ENCODE results near the gene KRT28.

Gene KRT28

GRCh38 chr17:40836020-40836419, 36.3 kb upstream of the KRT28 start:
- no peak for ATAC-seq
- TF ChIP-seq ESRRG (CRISPR knock-in tag; IDR thresholded peaks at IDR 0.05) (no peak), ARNTL (CRISPR knock-in tag; IDR thresholded peaks at IDR 0.05; ENCODE audit: borderline replicate concordance, low read depth) (no peak), TOX (CRISPR knock-in tag; IDR thresholded peaks at IDR 0.05; ENCODE audit: borderline replicate concordance) (no peak), ISL1 (CRISPR knock-in tag; IDR thresholded peaks at IDR 0.05) (no peak), PPARA (CRISPR knock-in tag; IDR thresholded peaks at IDR 0.05; ENCODE audit: borderline replicate concordance) (no peak), RARB (CRISPR knock-in tag; IDR thresholded peaks at IDR 0.05) (no peak), ZFP3 (CRISPR knock-in tag; IDR thresholded peaks at IDR 0.05) (no peak), ZC3H10 (CRISPR knock-in tag; IDR thresholded peaks at IDR 0.05) (no peak), TSHZ2 (CRISPR knock-in tag; IDR thresholded peaks at IDR 0.05) (no peak), SNAI2 (CRISPR knock-in tag; IDR thresholded peaks at IDR 0.05) (no peak)

GRCh38 chr17:40833882-40834281, 34.1 kb upstream of the KRT28 start:
- TF ChIP-seq POU6F1 (CRISPR knock-in tag; IDR thresholded peaks at IDR 0.05; ENCODE audit: borderline replicate concordance, low read depth) (no peak), SNAI2 (CRISPR knock-in tag; IDR thresholded peaks at IDR 0.05) (no peak), ZC3H10 (CRISPR knock-in tag; IDR thresholded peaks at IDR 0.05) (no peak), ZNF70 (CRISPR knock-in tag; IDR thresholded peaks at IDR 0.05) (no peak), RARB (CRISPR knock-in tag; IDR thresholded peaks at IDR 0.05) (no peak), ZNF8 (CRISPR knock-in tag; IDR thresholded peaks at IDR 0.05) (no peak), GLIS3 (CRISPR knock-in tag; IDR thresholded peaks at IDR 0.05) (no peak), CREB5 (CRISPR knock-in tag; IDR thresholded peaks at IDR 0.05; ENCODE audit: low read depth) (no peak), ZNF565 (CRISPR knock-in tag; conservative IDR thresholded peaks at IDR 0.05; ENCODE audit: low read depth) (no peak), PPARA (CRISPR knock-in tag; IDR thresholded peaks at IDR 0.05; ENCODE audit: borderline replicate concordance) (no peak)
- no peak for ATAC-seq

- no peak for ATAC-seq
- no peak for TF ChIP-seq ZNF70 (CRISPR knock-in tag; IDR thresholded peaks at IDR 0.05)
- TF ChIP-seq ZNF8 (CRISPR knock-in tag; IDR thresholded peaks at IDR 0.05) = no peak
- no peak for TF ChIP-seq ESRRG (CRISPR knock-in tag; IDR thresholded peaks at IDR 0.05)
- no peak for TF ChIP-seq GLIS3 (CRISPR knock-in tag; IDR thresholded peaks at IDR 0.05)
- no peak for TF ChIP-seq RARB (CRISPR knock-in tag; IDR thresholded peaks at IDR 0.05)
- no peak for TF ChIP-seq ZFP3 (CRISPR knock-in tag; IDR thresholded peaks at IDR 0.05)
- no peak for TF ChIP-seq BACH2 (CRISPR knock-in tag; IDR thresholded peaks at IDR 0.05; ENCODE audit: borderline replicate concordance)
- no peak for TF ChIP-seq ARNTL (CRISPR knock-in tag; IDR thresholded peaks at IDR 0.05; ENCODE audit: borderline replicate concordance, low read depth)
- no peak for TF ChIP-seq TOX (CRISPR knock-in tag; IDR thresholded peaks at IDR 0.05; ENCODE audit: borderline replicate concordance)
- no peak for TF ChIP-seq SNAI2 (CRISPR knock-in tag; IDR thresholded peaks at IDR 0.05)
- no peak for TF ChIP-seq OSR1 (CRISPR knock-in tag; IDR thresholded peaks at IDR 0.05)
- TF ChIP-seq TCF4 (CRISPR knock-in tag; IDR thresholded peaks at IDR 0.05; ENCODE audit: borderline replicate concordance) = no peak
- TF ChIP-seq TSHZ2 (CRISPR knock-in tag; IDR thresholded peaks at IDR 0.05) = no peak
- TF ChIP-seq ZNF565 (CRISPR knock-in tag; conservative IDR thresholded peaks at IDR 0.05; ENCODE audit: low read depth) = no peak
- TF ChIP-seq PATZ1 (CRISPR knock-in tag; IDR thresholded peaks at IDR 0.05; ENCODE audit: borderline replicate concordance) = no peak
- TF ChIP-seq CREB5 (CRISPR knock-in tag; IDR thresholded peaks at IDR 0.05; ENCODE audit: low read depth) = no peak
- no peak for TF ChIP-seq ZFP30 (CRISPR knock-in tag; IDR thresholded peaks at IDR 0.05)
These were observed 33.1 kb upstream of the KRT28 start for GRCh38 chr17:40832840-40833239.
